Mesothelial cell of epicardium (in vitro differentiated cells): ENCODE measurements around the gene ZNF30. TPM values are rescaled to one million over a fixed set of nuclear protein-coding genes. Genes with fewer than 3 reads are reported as not detected.
"Not testable (repeated sequence)": the region's sequence is repeated elsewhere in the genome, so short reads cannot be mapped to it uniquely, and the experiment has no call there.

Experiments used
- DNase-seq, 2 experiments: peaks; one replicate each; pipeline ENCODE4 v3.0.0; 2021; ENCODE audit warnings: low spot score in 2 of 2; ENCODE audit not compliant: unreplicated experiment in 2 of 2
- H3K27ac Mint-ChIP-seq: 2 replicates; pipeline ENCODE4 v1.8.0; 2021; ENCODE audit warnings: mixed read lengths
- H3K27me3 Mint-ChIP-seq: 2 replicates; pipeline ENCODE4 v1.8.0; 2021; ENCODE audit warnings: low read depth, mixed read lengths
- H3K36me3 Mint-ChIP-seq: 2 replicates; pipeline ENCODE4 v1.8.0; 2021; ENCODE audit warnings: mixed read lengths
- H3K4me1 Mint-ChIP-seq: 2 replicates; pipeline ENCODE4 v1.8.0; 2021; ENCODE audit warnings: mixed read lengths
- H3K4me3 Mint-ChIP-seq: 2 replicates; pipeline ENCODE4 v1.8.0; 2021; ENCODE audit warnings: mild to moderate bottlenecking, moderate library complexity, mixed read lengths
- H3K9me3 Mint-ChIP-seq: 2 replicates; pipeline ENCODE4 v1.8.0; 2021; ENCODE audit warnings: mixed read lengths
- CTCF ChIP-seq: fragments of 200-600 bp; sonication (generic); IDR thresholded peaks from one replicate; pipeline ENCODE4 v1.5.0; 2021; ENCODE audit warnings: antibody characterized with exemption; ENCODE audit not compliant: unreplicated experiment
- total RNA-seq: library from RNA; stranded (reverse); gene quantifications from 3 replicates; pipeline ENCODE4 v1.2.1, GENCODE V29; 2021

Gene ZNF30
- total RNA-seq, 1 donor from 2014 or later = 5.8 TPM

- no peak for DNase-seq
- H3K27me3 Mint-ChIP-seq = peaks cover 4% of the 10 kb centered on the region
- peaks cover 6% of the 10 kb centered on the region for H3K9me3 Mint-ChIP-seq
- H3K36me3 Mint-ChIP-seq = no peaks in the 10 kb centered on the region
- no peak overlapping the region for H3K27ac Mint-ChIP-seq
- no peak overlapping the region for H3K4me3 Mint-ChIP-seq
- peaks cover 2% of the 10 kb centered on the region for H3K4me1 Mint-ChIP-seq
- no peak for TF ChIP-seq CTCF
Measured at GRCh38 chr19:34969721-34970120, 43.0 kb downstream of the ZNF30 start.

- not testable (repeated sequence) for H3K27ac Mint-ChIP-seq, H3K4me1 Mint-ChIP-seq, H3K27me3 Mint-ChIP-seq, H3K36me3 Mint-ChIP-seq, H3K9me3 Mint-ChIP-seq, H3K4me3 Mint-ChIP-seq, DNase-seq
Measured at GRCh38 chr19:34970185-34970780, 43.6 kb downstream of the ZNF30 start.

- no peak overlapping the region for H3K4me3 Mint-ChIP-seq
- peaks cover 7% of the 10 kb centered on the region for H3K9me3 Mint-ChIP-seq
- no peak for DNase-seq
- peaks cover 4% of the 10 kb centered on the region for H3K27me3 Mint-ChIP-seq
- H3K36me3 Mint-ChIP-seq = no peaks in the 10 kb centered on the region
- peaks cover 2% of the 10 kb centered on the region for H3K4me1 Mint-ChIP-seq
- no peak for TF ChIP-seq CTCF
- H3K27ac Mint-ChIP-seq = no peak overlapping the region
Measured at GRCh38 chr19:34972163-34972705, 45.5 kb downstream of the ZNF30 start.

- H3K9me3 Mint-ChIP-seq = peaks cover 7% of the 10 kb centered on the region
- H3K27ac Mint-ChIP-seq = no peak overlapping the region
- peaks cover 6% of the 10 kb centered on the region for H3K27me3 Mint-ChIP-seq
- DNase-seq = no peak
- H3K4me1 Mint-ChIP-seq = peaks cover 2% of the 10 kb centered on the region
- TF ChIP-seq CTCF = no peak
- H3K36me3 Mint-ChIP-seq = no peaks in the 10 kb centered on the region
- H3K4me3 Mint-ChIP-seq = no peak overlapping the region
Measured at GRCh38 chr19:34974646-34975045, 47.9 kb downstream of the ZNF30 start.

GRCh38 chr19:34975056-34975455 lies 48.4 kb downstream of the ZNF30 start:
- Mint-ChIP-seq H3K4me1 (peaks cover 2% of the 10 kb centered on the region), H3K9me3 (peaks cover 7% of the 10 kb centered on the region), H3K4me3 (no peak overlapping the region), H3K36me3 (no peaks in the 10 kb centered on the region), H3K27ac (no peak overlapping the region), H3K27me3 (peaks cover 10% of the 10 kb centered on the region)
- DNase-seq = no peak
- TF ChIP-seq CTCF = no peak

GRCh38 chr19:34976611-34977010 lies 49.9 kb downstream of the ZNF30 start:
- Mint-ChIP-seq H3K4me3 (no peak overlapping the region), H3K9me3 (peaks cover 7% of the 10 kb centered on the region), H3K36me3 (no peaks in the 10 kb centered on the region), H3K27me3 (peaks cover 12% of the 10 kb centered on the region), H3K27ac (no peak overlapping the region), H3K4me1 (peaks cover 2% of the 10 kb centered on the region)
- DNase-seq = no peak
- TF ChIP-seq CTCF = no peak
